K562 (cell line): ENCODE results near the gene SFSWAP. TPM values are rescaled to one million over a fixed set of nuclear protein-coding genes. Genes with fewer than 3 reads are reported as not detected.

Experiments
- CHCHD3 ChIP-seq: fragments of 250-450 bp; sonication (Bioruptor Pico); IDR thresholded peaks from 2 replicates; pipeline ENCODE4 v2.1.2; 2022; ENCODE audit warnings: mild to moderate bottlenecking
- CHD1 ChIP-seq: fragments of 200-600 bp; sonication (generic); IDR thresholded peaks from one replicate; pipeline ENCODE4 v1.6.1; 2012; ENCODE audit warnings: mild to moderate bottlenecking, moderate library complexity, low read length, inconsistent platforms
- CTBP1 ChIP-seq: fragments of 450-650 bp; IDR thresholded peaks from 2 replicates; pipeline ENCODE4 v1.6.1; 2016; ENCODE audit warnings: borderline replicate concordance
- GABPB2 ChIP-seq: fragments of 250-450 bp; sonication (Bioruptor Pico); conservative IDR thresholded peaks from 2 replicates; pipeline ENCODE4 v1.5.1; 2021; ENCODE audit warnings: mild to moderate bottlenecking
- HEY1 ChIP-seq: fragments of 250-450 bp; sonication (Bioruptor Pico); IDR thresholded peaks from 2 replicates; pipeline ENCODE4 v1.5.0; 2020; ENCODE audit warnings: mild to moderate bottlenecking, moderate library complexity, borderline replicate concordance
- KLF10 ChIP-seq: fragments of 250-450 bp; sonication (Bioruptor Pico); IDR thresholded peaks from 2 replicates; pipeline ENCODE4 v1.6.1; 2021; ENCODE audit warnings: matching md5 sums
- MAFF ChIP-seq: IDR thresholded peaks from 2 replicates; pipeline ENCODE4 v1.6.1; 2012; ENCODE audit warnings: low read length, improper control_type of control experiment
- polyA plus RNA-seq, 8 experiments: library from polyadenylated mRNA; depleted of rRNA in 4 of 8; stranded (reverse) in 5 of 8; unstranded in 3 of 8; fragments of >200 nt; fragmentation: Nextera tagmentation in 2 of 8; fragmentation: Illumina TruSeq in 1 of 8; extraction: Ambion mirVana in 2 of 8; extraction: Trizol in 1 of 8; gene quantifications; 2 replicates each; pipeline versions ENCODE4 v1.2.1 to v1.2.3, GENCODE V29; 2011 to 2014; ENCODE audit warnings: inconsistent platforms in 1 of 8, missing spikeins in 1 of 8
- total RNA-seq, 7 experiments: library from RNA; depleted of rRNA in 6 of 7; stranded (reverse); fragments of >200 nt in 6 of 7; fragmentation: Illumina TruSeq in 2 of 7; extraction: Trizol in 2 of 7; gene quantifications; 2 replicates each; pipeline versions ENCODE4 v1.2.1 to v1.2.3, GENCODE V29; 2011 to 2021; ENCODE audit warnings: low replicate concordance in 1 of 7
- TF ChIP-seq, protein P1 (sequence below), 2 experiments: fragments of 450-650 bp; conservative IDR thresholded peaks; 2 replicates each; pipeline ENCODE4 v1.6.1; 2017; ENCODE audit warnings: mild to moderate bottlenecking in 2 of 2, moderate library complexity in 2 of 2
- TF ChIP-seq, protein P2 (sequence below): IDR thresholded peaks from 3 replicates; pipeline ENCODE4 v1.6.1; 2011; ENCODE audit warnings: borderline replicate concordance, mild to moderate bottlenecking, moderate library complexity; ENCODE audit not compliant: insufficient read length; ENCODE audit errors: extremely low read depth
- TF ChIP-seq, protein P3 (sequence below): IDR thresholded peaks from 3 replicates; pipeline ENCODE4 v1.6.1; 2011; ENCODE audit warnings: borderline replicate concordance, mild to moderate bottlenecking; ENCODE audit not compliant: insufficient read length, insufficient read depth

SFSWAP gene
- total and polyA plus RNA-seq, 9 of the 15 experiments (the other 6 are each of a cell fraction or from before 2014, with no cell fraction given), result 2.4 to 60.4 (median 32.6) TPM

DNA sequence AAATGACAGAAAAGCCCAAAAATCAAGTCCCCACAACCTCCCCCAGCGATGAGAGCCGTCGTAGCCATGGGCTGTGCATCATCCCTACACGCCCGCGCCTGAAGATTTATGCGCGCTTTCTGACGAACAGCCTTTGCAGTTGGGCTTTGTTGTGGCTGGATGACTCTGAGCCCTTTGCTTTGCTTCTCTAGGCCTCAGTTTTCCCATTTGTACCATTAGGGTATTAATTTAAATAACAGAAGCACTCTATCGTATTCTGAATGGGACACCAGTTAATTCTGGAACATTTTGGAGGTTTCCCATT, 24.2 kb downstream of the SFSWAP start (continued):
- TF ChIP-seq, protein P1, sequence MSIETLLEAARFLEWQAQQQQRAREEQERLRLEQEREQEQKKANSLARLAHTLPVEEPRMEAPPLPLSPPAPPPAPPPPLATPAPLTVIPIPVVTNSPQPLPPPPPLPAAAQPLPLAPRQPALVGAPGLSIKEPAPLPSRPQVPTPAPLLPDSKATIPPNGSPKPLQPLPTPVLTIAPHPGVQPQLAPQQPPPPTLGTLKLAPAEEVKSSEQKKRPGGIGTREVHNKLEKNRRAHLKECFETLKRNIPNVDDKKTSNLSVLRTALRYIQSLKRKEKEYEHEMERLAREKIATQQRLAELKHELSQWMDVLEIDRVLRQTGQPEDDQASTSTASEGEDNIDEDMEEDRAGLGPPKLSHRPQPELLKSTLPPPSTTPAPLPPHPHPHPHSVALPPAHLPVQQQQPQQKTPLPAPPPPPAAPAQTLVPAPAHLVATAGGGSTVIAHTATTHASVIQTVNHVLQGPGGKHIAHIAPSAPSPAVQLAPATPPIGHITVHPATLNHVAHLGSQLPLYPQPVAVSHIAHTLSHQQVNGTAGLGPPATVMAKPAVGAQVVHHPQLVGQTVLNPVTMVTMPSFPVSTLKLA (conservative IDR thresholded peaks at IDR 0.05), result no peak
- TF ChIP-seq, protein P2, sequence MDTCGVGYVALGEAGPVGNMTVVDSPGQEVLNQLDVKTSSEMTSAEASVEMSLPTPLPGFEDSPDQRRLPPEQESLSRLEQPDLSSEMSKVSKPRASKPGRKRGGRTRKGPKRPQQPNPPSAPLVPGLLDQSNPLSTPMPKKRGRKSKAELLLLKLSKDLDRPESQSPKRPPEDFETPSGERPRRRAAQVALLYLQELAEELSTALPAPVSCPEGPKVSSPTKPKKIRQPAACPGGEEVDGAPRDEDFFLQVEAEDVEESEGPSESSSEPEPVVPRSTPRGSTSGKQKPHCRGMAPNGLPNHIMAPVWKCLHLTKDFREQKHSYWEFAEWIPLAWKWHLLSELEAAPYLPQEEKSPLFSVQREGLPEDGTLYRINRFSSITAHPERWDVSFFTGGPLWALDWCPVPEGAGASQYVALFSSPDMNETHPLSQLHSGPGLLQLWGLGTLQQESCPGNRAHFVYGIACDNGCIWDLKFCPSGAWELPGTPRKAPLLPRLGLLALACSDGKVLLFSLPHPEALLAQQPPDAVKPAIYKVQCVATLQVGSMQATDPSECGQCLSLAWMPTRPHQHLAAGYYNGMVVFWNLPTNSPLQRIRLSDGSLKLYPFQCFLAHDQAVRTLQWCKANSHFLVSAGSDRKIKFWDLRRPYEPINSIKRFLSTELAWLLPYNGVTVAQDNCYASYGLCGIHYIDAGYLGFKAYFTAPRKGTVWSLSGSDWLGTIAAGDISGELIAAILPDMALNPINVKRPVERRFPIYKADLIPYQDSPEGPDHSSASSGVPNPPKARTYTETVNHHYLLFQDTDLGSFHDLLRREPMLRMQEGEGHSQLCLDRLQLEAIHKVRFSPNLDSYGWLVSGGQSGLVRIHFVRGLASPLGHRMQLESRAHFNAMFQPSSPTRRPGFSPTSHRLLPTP, result no peak
- TF ChIP-seq GABPB2 (CRISPR knock-in tag) (no peak), MAFF (no peak), KLF10 (no peak), CHCHD3 (CRISPR knock-in tag) (no peak), CTBP1 (no peak), CHD1 (no peak), HEY1 (no peak)
- TF ChIP-seq, protein P3, sequence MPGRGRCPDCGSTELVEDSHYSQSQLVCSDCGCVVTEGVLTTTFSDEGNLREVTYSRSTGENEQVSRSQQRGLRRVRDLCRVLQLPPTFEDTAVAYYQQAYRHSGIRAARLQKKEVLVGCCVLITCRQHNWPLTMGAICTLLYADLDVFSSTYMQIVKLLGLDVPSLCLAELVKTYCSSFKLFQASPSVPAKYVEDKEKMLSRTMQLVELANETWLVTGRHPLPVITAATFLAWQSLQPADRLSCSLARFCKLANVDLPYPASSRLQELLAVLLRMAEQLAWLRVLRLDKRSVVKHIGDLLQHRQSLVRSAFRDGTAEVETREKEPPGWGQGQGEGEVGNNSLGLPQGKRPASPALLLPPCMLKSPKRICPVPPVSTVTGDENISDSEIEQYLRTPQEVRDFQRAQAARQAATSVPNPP, result no peak
